Activated naive CD4-positive, alpha-beta T cell treated with anti-CD3 and anti-CD28 coated beads, Interleukin-2, amount 50 U/mL, for 72 hours (primary cell): ENCODE measurements around the gene NOS2. TPM values are rescaled to one million over a fixed set of nuclear protein-coding genes. Genes with fewer than 3 reads are reported as not detected.
"Not testable (repeated sequence)": the region's sequence is repeated elsewhere in the genome, so short reads cannot be mapped to it uniquely, and the experiment has no call there.

Experiments
- ATAC-seq, 2 donors: fragments of 150-1000 bp; cut with Tn5 transposase; 2 replicates each; pipeline ENCODE4 v1.10.0; 2021; ENCODE audit warnings: mild to moderate bottlenecking in 2 of 2, moderate library complexity in 2 of 2
- DNase-seq, 2 donors: peaks; one replicate each; pipeline ENCODE4 v3.0.0; 2021 to 2022; ENCODE audit warnings: low spot score in 2 of 2
- H3K27ac Mint-ChIP-seq, 2 donors: one replicate each; pipeline ENCODE4 v1.8.0; 2022; ENCODE audit warnings: mild to moderate bottlenecking in 2 of 2, mixed read lengths in 2 of 2
- H3K36me3 Mint-ChIP-seq, 2 donors: one replicate each; pipeline ENCODE4 v1.8.0; 2022; ENCODE audit warnings: mixed read lengths in 2 of 2
- H3K9me3 Mint-ChIP-seq, 2 donors: one replicate each; pipeline ENCODE4 v1.8.0; 2022; ENCODE audit warnings: mixed read lengths in 2 of 2
- total RNA-seq, 2 donors: library from RNA; stranded (reverse); gene quantifications; one replicate each; pipeline ENCODE4 v1.2.3, GENCODE V29; 2022

The NOS2 gene
- not detected for total RNA-seq

DNA sequence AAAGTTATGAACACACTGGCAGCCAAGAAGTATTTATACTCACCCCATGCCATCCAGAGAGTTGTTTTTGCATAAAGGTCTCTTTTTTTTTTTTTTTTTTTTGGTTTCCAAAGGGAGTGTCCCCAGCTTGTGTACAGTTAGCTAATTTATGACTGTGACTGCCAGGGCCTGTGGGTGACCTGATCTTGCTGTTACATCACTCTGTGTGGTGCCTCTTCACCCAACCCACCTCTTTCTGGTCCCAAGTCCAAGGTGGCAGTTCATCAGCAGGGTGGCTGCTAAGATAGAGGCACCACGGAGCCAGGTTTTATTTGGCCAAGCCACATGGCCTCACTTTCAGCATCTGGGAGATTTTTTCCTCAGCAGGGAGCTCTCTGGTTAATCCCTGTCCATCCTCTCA, at the start of gene NOS2:
Gene NOS2, minus strand, starts transcription at position 8 of the 400 bp plus-strand sequence. CDS start 1,720 bp downstream, outside the sequence.
- no peak for ATAC-seq

DNA sequence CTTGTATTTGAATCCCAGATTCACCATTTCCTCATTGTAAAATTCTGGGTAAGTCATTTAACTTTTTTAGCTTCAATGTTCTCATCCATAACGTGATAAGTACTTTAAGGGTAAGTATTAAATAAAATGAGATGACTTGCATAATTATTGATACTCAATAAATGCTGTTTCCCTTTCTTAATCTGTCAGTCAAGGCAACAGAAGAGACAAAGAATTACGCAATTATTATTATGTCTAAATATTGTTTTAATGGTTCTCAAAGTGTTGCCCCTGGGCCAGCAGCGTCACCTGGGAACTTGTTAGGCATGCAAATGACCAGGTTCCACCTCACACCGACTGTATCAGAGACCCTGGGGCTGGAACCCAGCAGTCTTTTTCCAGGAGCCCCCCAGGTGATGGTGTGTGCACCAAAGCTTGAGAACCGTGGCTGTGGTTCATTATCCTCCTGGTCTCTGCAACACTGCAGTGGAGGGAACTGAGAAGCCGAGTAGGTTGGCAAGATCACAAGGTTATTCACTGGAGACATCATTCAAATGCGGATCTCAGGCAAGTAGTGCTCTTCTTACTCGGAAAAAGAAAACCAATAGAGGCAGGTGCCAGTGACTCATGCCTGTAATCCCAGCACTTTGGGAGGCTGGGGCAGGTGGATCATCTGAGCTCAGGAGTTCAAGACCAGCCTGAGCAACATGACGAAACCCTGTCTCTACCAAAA, 49.3 kb upstream of the NOS2 start:
- Mint-ChIP-seq H3K27ac (no peak overlapping the region), H3K36me3 (peaks cover 4 to 16% of the 10 kb centered on the region in 2 donors), H3K9me3 (peaks cover 0 to 6% of the 10 kb centered on the region in 2 donors)
- ATAC-seq: no peak
- DNase-seq: no peak

More for the DNA sequence above, at the start of gene NOS2:
- DNase-seq: no peak
- H3K27ac Mint-ChIP-seq: no peak within 1 kb of the TSS
- H3K9me3 Mint-ChIP-seq: no peaks in the 10 kb centered on the region
- no peaks in the 10 kb centered on the region for H3K36me3 Mint-ChIP-seq

DNA sequence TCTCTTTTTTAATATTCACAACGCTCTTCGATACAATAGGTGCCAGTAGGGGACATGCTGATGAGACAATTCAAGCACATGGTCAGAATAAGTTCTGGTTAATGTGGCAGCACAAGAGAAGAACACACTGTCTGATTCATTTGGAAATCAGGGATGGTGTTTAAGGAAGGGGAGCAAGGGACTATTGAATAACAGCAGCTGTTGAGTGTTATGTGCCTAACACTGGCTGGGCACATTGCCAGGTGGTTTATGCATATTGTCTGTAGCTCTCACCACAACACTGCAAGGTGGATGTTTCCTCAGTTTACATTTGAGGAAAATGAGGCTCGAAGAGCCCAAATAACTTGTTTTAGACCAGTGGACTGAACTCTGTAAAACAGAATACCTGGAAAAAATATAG, 48.6 kb upstream of the NOS2 start:
- Mint-ChIP-seq H3K27ac (no peak overlapping the region), H3K36me3 (peaks cover 4 to 16% of the 10 kb centered on the region in 2 donors), H3K9me3 (peaks cover 0 to 6% of the 10 kb centered on the region in 2 donors)
- DNase-seq (no peak), ATAC-seq (no peak)

DNA sequence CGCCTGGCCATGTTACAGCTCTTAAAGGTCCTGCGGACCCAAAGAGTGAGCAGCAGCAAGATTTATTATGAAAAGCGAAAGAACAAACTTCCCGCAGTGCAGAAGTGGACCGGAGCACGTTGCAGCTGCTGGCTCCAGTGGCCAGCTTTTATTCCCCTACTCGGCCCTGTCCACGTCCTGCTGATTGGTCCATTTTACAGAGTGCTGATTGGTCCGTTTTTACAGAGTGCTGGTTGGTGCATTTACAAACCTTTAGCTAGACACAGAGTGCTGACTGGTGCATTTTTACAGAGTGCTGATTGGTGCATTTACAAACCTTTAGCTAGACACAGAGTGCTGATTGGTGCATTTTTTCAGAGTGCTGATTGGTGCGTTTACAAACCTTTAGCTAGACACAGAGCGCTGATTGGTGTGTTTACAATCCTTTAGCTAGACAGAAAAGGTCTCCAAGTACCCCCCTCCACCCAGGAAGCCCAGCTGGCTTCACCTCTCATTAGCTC, 46.5 kb upstream of the NOS2 start:
- H3K9me3 Mint-ChIP-seq, DNase-seq: not testable (repeated sequence)
- Mint-ChIP-seq H3K36me3 (peaks cover 4 to 16% of the 10 kb centered on the region in 2 donors), H3K27ac (peak overlapping the region in 1 of 2 donors; percentile 79)
- peak in 1 of 2 donors; percentile 7 for ATAC-seq

DNA sequence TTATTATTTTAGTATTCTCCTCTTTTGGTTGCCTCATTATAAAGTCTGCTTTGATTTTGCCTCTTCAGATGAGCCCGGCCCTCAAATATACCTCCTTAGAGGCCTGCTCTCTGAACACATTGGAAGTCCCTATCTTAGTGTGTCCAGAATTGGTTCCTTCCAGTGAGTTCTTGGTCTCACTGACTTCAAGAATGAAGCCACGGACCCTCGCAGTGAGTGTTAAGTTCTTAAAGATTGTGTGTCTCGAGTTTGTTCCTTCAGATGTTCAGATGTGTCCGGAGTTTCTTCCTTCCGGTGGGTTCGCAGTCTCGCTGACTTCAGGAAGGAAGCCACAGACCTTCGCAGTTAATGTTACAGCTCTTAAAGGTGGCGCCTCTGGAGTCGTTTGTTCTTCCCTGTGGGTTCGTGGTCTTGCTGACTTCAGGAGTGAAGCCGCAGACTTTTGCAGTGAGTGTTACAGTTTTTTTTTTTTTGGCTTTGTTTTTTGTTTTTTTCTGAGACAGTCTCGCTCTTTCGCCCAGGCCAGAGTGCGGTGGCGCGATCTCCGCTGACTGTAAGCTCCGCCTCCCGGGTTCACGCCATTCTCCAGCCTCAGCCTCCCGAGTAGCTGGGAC, 45.8 kb upstream of the NOS2 start:
- Mint-ChIP-seq H3K9me3 (peaks cover 0 to 6% of the 10 kb centered on the region in 2 donors), H3K27ac (peak overlapping the region; percentile 79 to 92), H3K36me3 (peaks cover 4 to 16% of the 10 kb centered on the region in 2 donors)
- ATAC-seq: peak; percentile 34 to 91
- peak; percentile 9 to 71 for DNase-seq

DNA sequence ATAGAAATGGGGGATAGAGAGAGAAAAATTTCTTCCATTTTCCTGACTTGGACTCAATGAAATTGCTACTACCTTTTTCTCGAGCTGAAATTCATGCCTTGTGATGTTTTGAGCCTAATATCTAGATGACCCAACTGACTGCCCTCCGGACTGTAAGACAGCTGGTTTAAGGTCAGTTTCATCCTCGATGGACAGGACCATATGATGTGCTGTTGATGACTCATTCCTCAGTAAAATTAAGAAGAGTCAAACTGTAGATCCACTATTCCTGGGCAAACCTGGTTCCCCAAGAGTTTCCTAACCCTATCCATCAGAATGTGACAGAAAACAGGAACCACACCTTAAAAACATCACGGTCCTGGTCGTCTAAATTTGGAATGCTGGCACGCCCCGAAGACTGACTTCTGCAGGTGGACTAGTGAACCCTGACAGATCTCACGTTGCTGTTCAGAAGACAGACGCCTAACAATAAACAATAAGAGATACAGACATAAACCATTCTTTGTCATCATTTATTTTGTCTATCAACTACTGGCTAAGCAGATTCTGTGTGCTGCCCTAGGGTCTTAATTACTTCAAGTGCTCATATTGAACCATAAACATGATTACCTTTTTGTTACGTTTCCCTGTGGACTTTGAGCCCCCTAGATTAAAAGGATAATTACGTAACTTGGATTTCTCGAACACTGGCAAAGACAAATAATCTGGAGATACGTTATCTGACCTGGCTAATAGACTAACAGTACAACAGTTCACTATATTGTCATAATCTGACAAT, 45.1 kb upstream of the NOS2 start:
- H3K27ac Mint-ChIP-seq: no peak overlapping the region
- DNase-seq (no peak), ATAC-seq (no peak)
- peaks cover 4 to 16% of the 10 kb centered on the region in 2 donors for H3K36me3 Mint-ChIP-seq
- H3K9me3 Mint-ChIP-seq: peaks cover 0 to 6% of the 10 kb centered on the region in 2 donors

DNA sequence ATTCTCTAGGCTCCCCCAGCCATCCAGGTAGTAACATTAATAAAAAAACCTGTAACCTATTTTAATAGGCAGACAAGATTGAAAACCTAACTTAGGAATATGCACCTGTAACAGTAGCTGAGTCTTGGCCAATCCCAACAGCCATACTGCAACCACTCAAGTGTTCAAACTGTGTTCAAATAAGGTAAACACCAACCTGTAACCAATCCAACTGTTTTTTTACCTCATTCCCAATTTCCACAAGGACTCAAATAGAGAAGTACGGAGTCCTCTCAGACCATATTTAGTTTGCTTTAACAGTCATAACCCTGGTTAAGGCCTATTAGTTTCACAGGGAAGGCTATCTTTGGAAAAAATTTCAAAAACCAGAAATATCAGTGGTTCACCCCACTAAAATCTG, 40.4 kb upstream of the NOS2 start:
- H3K36me3 Mint-ChIP-seq: no peaks in the 10 kb centered on the region
- DNase-seq: no peak
- H3K9me3 Mint-ChIP-seq: no peaks in the 10 kb centered on the region

DNA sequence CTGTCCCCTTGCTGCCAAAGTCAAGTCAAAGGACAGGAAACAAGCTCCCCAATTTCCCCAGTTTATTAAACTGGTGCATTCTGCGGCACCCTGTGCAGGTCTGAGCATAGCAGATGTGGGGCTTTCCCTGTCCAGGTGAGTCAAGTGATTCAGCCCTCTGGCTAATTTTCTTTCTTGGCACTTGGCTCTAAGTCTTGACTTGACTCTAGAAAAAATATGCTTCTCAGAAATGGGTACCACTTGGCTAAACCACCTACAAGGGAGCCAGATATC, 40.0 kb upstream of the NOS2 start:
- H3K36me3 Mint-ChIP-seq, DNase-seq, H3K9me3 Mint-ChIP-seq, H3K27ac Mint-ChIP-seq: not testable (repeated sequence)
- ATAC-seq: peak; percentile 70 to 99

More for the DNA sequence above, 40.4 kb upstream of the NOS2 start:
- ATAC-seq: no peak
- no peak overlapping the region for H3K27ac Mint-ChIP-seq

DNA sequence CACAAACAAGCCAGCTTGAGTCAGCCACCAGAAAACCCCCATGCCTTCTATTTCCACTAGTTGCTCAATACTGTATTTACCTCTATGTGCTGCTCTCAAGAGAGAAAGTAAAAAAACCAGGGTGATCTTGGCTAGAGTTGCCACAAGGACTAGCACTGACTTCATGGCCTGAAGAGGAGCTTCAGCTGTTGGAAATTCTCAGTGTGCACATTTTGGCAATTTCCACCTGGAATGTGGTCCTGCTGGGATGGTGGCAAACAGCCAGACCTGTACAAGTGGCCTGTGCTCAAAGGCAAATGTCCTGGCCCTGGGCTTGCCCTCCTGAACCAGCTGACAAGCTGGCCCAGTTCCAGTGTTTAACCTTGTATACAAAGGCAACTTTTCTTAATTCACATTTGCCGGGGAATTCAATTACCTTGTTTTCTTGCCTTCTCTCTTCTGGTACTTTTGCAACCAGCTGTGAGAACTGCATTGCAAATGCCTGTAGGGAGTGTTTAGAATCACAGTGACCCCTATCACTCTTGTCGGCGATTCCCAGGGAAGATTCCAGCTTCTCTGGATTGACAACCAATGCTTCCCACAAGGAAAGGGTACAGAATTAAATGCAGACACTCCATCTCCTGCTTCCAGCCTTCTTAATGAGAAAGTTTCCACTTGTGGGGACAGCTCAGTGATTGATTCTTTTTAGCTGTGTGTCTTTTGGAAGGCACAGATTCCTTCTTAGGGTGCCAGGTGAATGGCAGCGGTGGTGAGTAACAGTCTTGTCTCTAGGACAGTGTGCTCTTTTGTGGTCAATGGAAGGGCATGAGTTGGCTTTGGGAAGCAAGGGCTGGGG, 39.5 kb upstream of the NOS2 start:
- DNase-seq, H3K9me3 Mint-ChIP-seq, H3K36me3 Mint-ChIP-seq, H3K27ac Mint-ChIP-seq: not testable (repeated sequence)
- peak in 1 of 2 donors; percentile 54 for ATAC-seq

DNA sequence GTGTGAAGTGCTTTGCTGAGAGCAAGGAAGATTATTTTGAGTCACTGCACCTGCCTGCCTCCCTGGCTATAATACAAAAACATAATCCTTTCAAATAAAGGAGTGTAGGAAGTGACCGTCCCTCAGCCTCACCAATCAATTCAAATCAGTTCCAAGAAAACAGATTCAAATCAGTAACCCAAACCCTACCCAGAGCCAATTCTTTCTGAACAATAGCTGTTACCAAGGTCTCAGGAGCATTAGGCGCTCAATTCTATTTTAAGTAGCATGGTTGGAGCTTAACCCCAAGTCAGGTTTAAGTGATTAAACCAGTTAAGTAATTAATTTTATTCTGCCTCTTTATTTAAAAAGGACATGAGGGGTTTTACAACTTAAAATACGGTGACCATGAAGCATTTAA, 38.3 kb upstream of the NOS2 start:
- H3K9me3 Mint-ChIP-seq, H3K36me3 Mint-ChIP-seq, DNase-seq, H3K27ac Mint-ChIP-seq, ATAC-seq: not testable (repeated sequence)

DNA sequence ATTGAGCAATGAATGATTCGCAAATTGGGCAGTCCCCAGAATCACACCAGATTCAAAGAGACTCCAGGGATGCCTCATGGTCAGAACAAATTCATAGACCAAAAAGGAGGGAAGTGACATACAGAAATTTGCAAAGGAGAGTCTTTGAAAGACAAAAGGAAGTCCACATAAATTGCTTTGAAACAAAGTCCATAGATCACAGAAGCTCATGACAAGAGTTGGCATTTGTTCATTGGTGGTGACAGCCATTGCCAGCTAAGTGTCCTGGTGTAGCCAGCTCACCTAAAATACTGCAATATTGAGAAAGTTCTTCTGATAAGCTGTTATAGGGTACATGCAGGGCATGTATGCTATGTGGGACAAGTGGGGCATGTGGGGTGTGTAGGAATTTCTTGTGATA, 37.4 kb upstream of the NOS2 start:
- not testable (repeated sequence) for H3K36me3 Mint-ChIP-seq, H3K9me3 Mint-ChIP-seq, ATAC-seq, H3K27ac Mint-ChIP-seq, DNase-seq

DNA sequence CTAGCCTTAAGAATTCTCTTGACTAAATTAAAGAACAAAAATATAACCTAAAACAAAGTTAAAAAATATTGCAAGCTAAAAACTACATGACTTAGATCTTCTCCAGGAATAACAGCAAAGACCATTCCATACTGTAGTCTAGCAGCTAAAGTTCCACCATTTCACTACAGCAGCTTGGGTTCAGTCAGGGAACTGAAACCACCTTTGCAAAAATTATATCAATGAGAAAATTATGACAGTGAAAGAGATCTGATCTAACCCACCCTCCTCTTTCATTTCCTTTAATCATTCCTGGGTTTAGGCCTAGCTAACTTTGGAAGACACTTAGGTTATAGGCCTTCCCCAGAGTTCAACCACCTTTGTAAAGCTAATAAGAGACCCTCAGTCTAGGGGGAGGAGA, 36.3 kb upstream of the NOS2 start:
- no peak overlapping the region for H3K27ac Mint-ChIP-seq
- H3K36me3 Mint-ChIP-seq: peaks cover 0 to 6% of the 10 kb centered on the region in 2 donors
- peaks cover 0 to 4% of the 10 kb centered on the region in 2 donors for H3K9me3 Mint-ChIP-seq
- DNase-seq (no peak), ATAC-seq (no peak)

DNA sequence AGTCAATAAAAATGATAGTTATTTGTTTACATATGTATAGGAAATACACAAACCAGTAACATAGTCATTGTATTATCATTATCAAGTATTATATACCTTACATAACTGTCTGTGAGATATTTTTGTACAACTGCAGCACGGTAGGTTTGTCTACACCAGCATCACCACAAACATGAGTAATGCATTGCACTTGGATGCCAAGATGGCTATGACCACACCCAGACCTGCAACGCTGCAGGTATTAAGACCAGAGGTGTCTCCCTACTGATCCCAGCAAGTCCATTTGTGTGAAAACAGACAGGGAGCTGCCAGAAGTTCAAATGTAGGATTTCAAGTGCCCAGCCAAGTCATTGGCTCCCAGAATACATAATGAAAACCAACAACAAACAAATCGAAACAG, 34.2 kb upstream of the NOS2 start:
- DNase-seq (no peak), ATAC-seq (no peak)
- Mint-ChIP-seq H3K36me3 (peaks cover 0 to 6% of the 10 kb centered on the region in 2 donors), H3K9me3 (peaks cover 0 to 4% of the 10 kb centered on the region in 2 donors), H3K27ac (no peak overlapping the region)

DNA sequence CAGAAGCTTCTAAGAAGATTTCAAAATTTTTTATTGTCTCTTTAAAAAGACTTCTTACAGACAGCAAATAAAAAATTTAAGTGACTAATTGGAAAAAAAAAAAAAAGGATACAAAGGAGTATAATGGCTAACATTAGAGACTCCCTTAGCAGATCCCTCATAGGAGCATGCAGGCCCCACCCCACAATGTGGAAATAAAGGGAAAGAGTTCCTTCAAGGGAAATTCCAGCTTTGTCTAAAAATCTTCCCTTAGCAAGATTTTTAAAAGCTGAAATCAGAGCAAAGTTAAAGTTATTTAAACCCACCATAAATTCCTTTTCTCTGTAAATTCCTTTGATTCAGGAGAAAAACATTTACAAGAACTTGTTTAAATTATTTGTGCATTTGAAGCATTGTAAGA, 32.5 kb upstream of the NOS2 start:
- ATAC-seq: no peak
- no peak for DNase-seq
- H3K9me3 Mint-ChIP-seq: peaks cover 0 to 4% of the 10 kb centered on the region in 2 donors
- no peak overlapping the region for H3K27ac Mint-ChIP-seq
- H3K36me3 Mint-ChIP-seq: peaks cover 0 to 6% of the 10 kb centered on the region in 2 donors

DNA sequence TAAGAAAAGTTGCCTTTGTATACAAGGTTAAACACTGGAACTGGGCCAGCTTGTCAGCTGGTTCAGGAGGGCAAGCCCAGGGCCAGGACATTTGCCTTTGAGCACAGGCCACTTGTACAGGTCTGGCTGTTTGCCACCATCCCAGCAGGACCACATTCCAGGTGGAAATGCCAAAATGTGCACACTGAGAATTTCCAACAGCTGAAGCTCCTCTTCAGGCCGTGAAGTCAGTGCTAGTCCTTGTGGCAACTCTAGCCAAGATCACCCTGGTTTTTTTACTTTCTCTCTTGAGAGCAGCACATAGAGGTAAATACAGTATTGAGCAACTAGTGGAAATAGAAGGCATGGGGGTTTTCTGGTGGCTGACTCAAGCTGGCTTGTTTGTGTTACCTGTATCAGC, 29.6 kb upstream of the NOS2 start:
- not testable (repeated sequence) for H3K9me3 Mint-ChIP-seq, H3K36me3 Mint-ChIP-seq, ATAC-seq, DNase-seq, H3K27ac Mint-ChIP-seq

DNA sequence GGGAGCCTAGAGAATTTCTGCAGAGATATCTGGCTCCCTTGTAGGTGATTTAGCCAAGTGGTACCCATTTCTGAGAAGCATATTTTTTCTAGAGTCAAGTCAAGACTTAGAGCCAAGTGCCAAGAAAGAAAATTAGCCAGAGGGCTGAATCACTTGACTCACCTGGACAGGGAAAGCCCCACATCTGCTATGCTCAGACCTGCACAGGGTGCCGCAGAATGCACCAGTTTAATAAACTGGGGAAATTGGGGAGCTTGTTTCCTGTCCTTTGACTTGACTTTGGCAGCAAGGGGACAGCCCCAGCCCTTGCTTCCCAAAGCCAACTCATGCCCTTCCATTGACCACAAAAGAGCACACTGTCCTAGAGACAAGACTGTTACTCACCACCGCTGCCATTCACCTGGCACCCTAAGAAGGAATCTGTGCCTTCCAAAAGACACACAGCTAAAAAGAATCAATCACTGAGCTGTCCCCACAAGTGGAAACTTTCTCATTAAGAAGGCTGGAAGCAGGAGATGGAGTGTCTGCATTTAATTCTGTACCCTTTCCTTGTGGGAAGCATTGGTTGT, 28.9 kb upstream of the NOS2 start:
- not testable (repeated sequence) for H3K36me3 Mint-ChIP-seq, DNase-seq, H3K9me3 Mint-ChIP-seq, H3K27ac Mint-ChIP-seq
- ATAC-seq: peak; percentile 54 to 99
